Caco-2 (cell line): ENCODE data around the gene MFNG. TPM values are rescaled to one million over a fixed set of nuclear protein-coding genes. Genes with fewer than 3 reads are reported as not detected.

Experiments
- BruUV-seq: library from RNA; stranded (reverse); fragments of 400-500 nt; replicated peaks from 2 replicates; lab custom pipeline; 2021; lab: Mats Ljungman, UMichigan
- CTCF ChIA-PET: fragments of 300-600 bp; sonication (Branson Sonifier 250); formaldehyde crosslinking; loops from one replicate; lab custom pipeline; 2022; ENCODE audit warnings: antibody characterized with exemption; lab: Charles Lee
- POLR2A ChIA-PET: fragments of 300-600 bp; sonication (Branson Sonifier 250); formaldehyde crosslinking; loops from one replicate; lab custom pipeline; 2022; ENCODE audit warnings: antibody characterized with exemption; lab: Charles Lee
- DNase-seq, 2 experiments: peaks; one replicate each; pipeline versions ENCODE4 v3.0.0 to v3.0.0-alpha.2; 2020 to 2022
- H3K27me3 ChIP-seq: replicated peaks from 2 replicates; pipeline ENCODE4 v1.6.0; 2011; ENCODE audit warnings: low read length; ENCODE audit not compliant: control insufficient read depth, insufficient read depth
- H3K36me3 ChIP-seq: 2 replicates; pipeline ENCODE4 v1.5.1; 2011; ENCODE audit warnings: low read length; ENCODE audit not compliant: control insufficient read depth, insufficient read depth
- H3K4me1 ChIP-seq: fragments of 250-450 bp; sonication (Bioruptor Pico); 2 replicates; pipeline ENCODE4 v1.5.1; 2020; ENCODE audit warnings: mild to moderate bottlenecking
- H3K4me3 ChIP-seq: 2 replicates; pipeline ENCODE4 v1.5.1; 2011; ENCODE audit warnings: low read depth, mild to moderate bottlenecking, control low read depth, low read length
- H3K9me3 ChIP-seq: fragments of 250-450 bp; sonication (Bioruptor Pico); 2 replicates; pipeline ENCODE4 v1.5.1; 2020; ENCODE audit warnings: mild to moderate bottlenecking, moderate library complexity
- H3K27ac Mint-ChIP-seq: one replicate; pipeline ENCODE4 v1.8.0; 2022; ENCODE audit warnings: mixed read lengths; ENCODE audit not compliant: unreplicated experiment
- H3K27me3 Mint-ChIP-seq: one replicate; pipeline ENCODE4 v1.8.0; 2022; ENCODE audit warnings: mixed read lengths; ENCODE audit not compliant: insufficient read depth, unreplicated experiment
- H3K36me3 Mint-ChIP-seq: one replicate; pipeline ENCODE4 v1.8.0; 2022; ENCODE audit warnings: mild to moderate bottlenecking, mixed read lengths; ENCODE audit not compliant: insufficient read depth, unreplicated experiment
- H3K4me1 Mint-ChIP-seq: one replicate; pipeline ENCODE4 v1.8.0; 2022; ENCODE audit warnings: low read depth, mixed read lengths; ENCODE audit not compliant: unreplicated experiment
- H3K4me3 Mint-ChIP-seq: one replicate; pipeline ENCODE4 v1.8.0; 2022; ENCODE audit warnings: mild to moderate bottlenecking, moderate library complexity, mixed read lengths; ENCODE audit not compliant: unreplicated experiment
- H3K9me3 Mint-ChIP-seq: one replicate; pipeline ENCODE4 v1.8.0; 2022; ENCODE audit warnings: mixed read lengths; ENCODE audit not compliant: unreplicated experiment
- CTCF ChIP-seq, 2 experiments: fragments of 200-600 bp in 1 of 2; IDR thresholded peaks; 1 replicate in 1 of 2; 2 replicates in 1 of 2; pipeline versions ENCODE4 v1.5.1 to v1.8.0; 2011 to 2022; ENCODE audit warnings: antibody characterized with exemption in 1 of 2, control low read depth in 1 of 2, inconsistent platforms in 1 of 2, low read depth in 1 of 2, low read length in 1 of 2, mild to moderate bottlenecking in 1 of 2, moderate library complexity in 1 of 2; ENCODE audit not compliant: insufficient read depth in 1 of 2, severe bottlenecking in 1 of 2, unreplicated experiment in 1 of 2
- intact Hi-C: fragments of 100-400 bp; cut with micrococcal nuclease; formaldehyde crosslinking; loops from one replicate; pipeline ENCODE4 v1.10.0; 2022; ENCODE audit not compliant: unreplicated experiment
- total RNA-seq: library from RNA; stranded (reverse); gene quantifications from 2 replicates; pipeline ENCODE4 v1.2.3, GENCODE V29; 2022

Gene MFNG
- total RNA-seq, 1 experiment from 2014 or later, result 3.6 TPM

- H3K4me3 ChIP-seq, result no peak overlapping the region
- no peak for TF ChIP-seq CTCF (IDR thresholded peaks at IDR 0.05; ENCODE audit: insufficient read depth in 1 of 2, low read depth in 1 of 2, low read length in 1 of 2, severe bottlenecking in 1 of 2, unreplicated experiment in 1 of 2)
- Mint-ChIP-seq H3K36me3 (peaks cover 29% of the 10 kb centered on the region), H3K27ac (peak overlapping the region; percentile 85), H3K4me3 (peak overlapping the region; percentile 48), H3K4me1 (peaks cover 19% of the 10 kb centered on the region), H3K27me3 (no peaks in the 10 kb centered on the region), H3K9me3 (no peaks in the 10 kb centered on the region)
- ChIA-PET CTCF (interaction anchor here (1.6 to 2.8 kb wide), 4 partner anchors 12 to 25 kb away, joined by 5 to 15 read pairs (median 8); no protein-coding TSS in a partner anchor), POLR2A (interaction anchor here (1.4 kb wide), 1 partner anchor 11 kb away, joined by 4 read pairs; no protein-coding TSS in a partner anchor)
- no peaks in the 10 kb centered on the region; the same call in 1 of the 2 replicates for H3K36me3 ChIP-seq
- H3K9me3 ChIP-seq, result no peaks in the 10 kb centered on the region
- no peaks in the 10 kb centered on the region for H3K27me3 ChIP-seq
- intact Hi-C loops, result no loop called here
- no peak for DNase-seq
- peaks cover 14% of the 10 kb centered on the region for H3K4me1 ChIP-seq
- no TSS peak for BruUV-seq
Observed at GRCh38 chr22:37487129-37487528, 945 bp upstream of the MFNG start.

- ChIA-PET CTCF (interaction anchor here (0.6 to 2.8 kb wide), 6 partner anchors 13 to 77 kb away, joined by 3 to 15 read pairs (median 6); no protein-coding TSS in a partner anchor), POLR2A (no interaction called here)
- intact Hi-C loops, result no loop called here
- no peak overlapping the region for H3K27ac Mint-ChIP-seq
- H3K9me3 Mint-ChIP-seq, result no peaks in the 10 kb centered on the region
- DNase-seq, result no peak
- no peaks in the 10 kb centered on the region for H3K27me3 ChIP-seq
- H3K9me3 ChIP-seq, result no peaks in the 10 kb centered on the region
- H3K4me1 Mint-ChIP-seq, result peaks cover 19% of the 10 kb centered on the region
- no peak overlapping the region for H3K4me3 Mint-ChIP-seq
- no peak for TF ChIP-seq CTCF (IDR thresholded peaks at IDR 0.05; ENCODE audit: insufficient read depth in 1 of 2, low read depth in 1 of 2, low read length in 1 of 2, severe bottlenecking in 1 of 2, unreplicated experiment in 1 of 2)
- peaks cover 22% of the 10 kb centered on the region for H3K36me3 Mint-ChIP-seq
- H3K27me3 Mint-ChIP-seq, result no peaks in the 10 kb centered on the region
- BruUV-seq, result no TSS peak
- H3K36me3 ChIP-seq, result no peaks in the 10 kb centered on the region; the same call in 1 of the 2 replicates
- peak overlapping the region; percentile 4; the same call in 1 of the 2 replicates for H3K4me3 ChIP-seq
- H3K4me1 ChIP-seq, result peaks cover 14% of the 10 kb centered on the region
Observed at GRCh38 chr22:37485395-37486223, 575 bp downstream of the MFNG start.

GRCh38 chr22:37484480-37485394, 1.4 kb downstream of the MFNG start:
- no peak for TF ChIP-seq CTCF (IDR thresholded peaks at IDR 0.05; ENCODE audit: insufficient read depth in 1 of 2, low read depth in 1 of 2, low read length in 1 of 2, severe bottlenecking in 1 of 2, unreplicated experiment in 1 of 2)
- H3K27ac Mint-ChIP-seq, result no peak overlapping the region
- H3K4me3 ChIP-seq, result no peak overlapping the region
- ChIA-PET CTCF (interaction anchor here (2.8 kb wide), 1 partner anchor 12 kb away, joined by 15 read pairs; no protein-coding TSS in a partner anchor), POLR2A (no interaction called here)
- H3K36me3 ChIP-seq, result no peaks in the 10 kb centered on the region; the same call in 1 of the 2 replicates
- H3K4me3 Mint-ChIP-seq, result no peak overlapping the region
- no peak for DNase-seq
- BruUV-seq, result no TSS peak
- intact Hi-C loops, result no loop called here
- no peaks in the 10 kb centered on the region for H3K27me3 Mint-ChIP-seq
- H3K9me3 Mint-ChIP-seq, result no peaks in the 10 kb centered on the region
- H3K4me1 Mint-ChIP-seq, result peaks cover 19% of the 10 kb centered on the region
- H3K36me3 Mint-ChIP-seq, result peaks cover 13% of the 10 kb centered on the region
- H3K4me1 ChIP-seq, result peaks cover 14% of the 10 kb centered on the region
- no peaks in the 10 kb centered on the region for H3K27me3 ChIP-seq
- H3K9me3 ChIP-seq, result no peaks in the 10 kb centered on the region
